NCI-H1694 treated with DMSO at 0.1 percent for 48 hours (cell line): Measurements from ENCODE around the gene MOB2.

Experiments used
- DNase-seq: peaks from one replicate; lab custom pipeline; 2025; lab: John Stamatoyannopoulos, UW

MOB2 gene

GRCh38 chr11:1484695-1485503 lies 1.7 kb downstream of the MOB2 start:
- no peak for DNase-seq

GRCh38 chr11:1484061-1484671 lies 2.4 kb downstream of the MOB2 start:
- no peak for DNase-seq

GRCh38 chr11:1483445-1483961 lies 3.1 kb downstream of the MOB2 start:
- no peak for DNase-seq

GRCh38 chr11:1482581-1483444 lies 3.8 kb downstream of the MOB2 start:
- DNase-seq: no peak

- no peak for DNase-seq
Measured at GRCh38 chr11:1481861-1482441, 4.6 kb downstream of the MOB2 start.

GRCh38 chr11:1481483-1481825 lies 5.1 kb downstream of the MOB2 start:
- DNase-seq: no peak

- DNase-seq: no peak
Measured at GRCh38 chr11:1480555-1481482, 5.8 kb downstream of the MOB2 start.

- no peak for DNase-seq
Measured at GRCh38 chr11:1480191-1480554, 6.4 kb downstream of the MOB2 start.

- no peak for DNase-seq
Measured at GRCh38 chr11:1479678-1480118, 6.9 kb downstream of the MOB2 start.

GRCh38 chr11:1479006-1479677 lies 7.4 kb downstream of the MOB2 start:
- no peak for DNase-seq

- no peak for DNase-seq
Measured at GRCh38 chr11:1478544-1478943, 8.0 kb downstream of the MOB2 start.

- no peak for DNase-seq
Measured at GRCh38 chr11:1478011-1478410, 8.6 kb downstream of the MOB2 start.

- DNase-seq: no peak
Measured at GRCh38 chr11:1476940-1477736, 9.4 kb downstream of the MOB2 start.

- DNase-seq: no peak
Measured at GRCh38 chr11:1475841-1476240, 10.7 kb downstream of the MOB2 start.

GRCh38 chr11:1473786-1474185 lies 12.8 kb downstream of the MOB2 start:
- no peak for DNase-seq

GRCh38 chr11:1473011-1473628 lies 13.5 kb downstream of the MOB2 start:
- DNase-seq: no peak

- no peak for DNase-seq
Measured at GRCh38 chr11:1472180-1473005, 14.2 kb downstream of the MOB2 start.

GRCh38 chr11:1471736-1472135 lies 14.8 kb downstream of the MOB2 start:
- no peak for DNase-seq
